GM10266 (cell line): ENCODE measurements around the gene OAS1.

Experiments
- DNase-seq: peaks from one replicate; pipeline ENCODE4 v3.0.0; 2012; ENCODE audit errors: extremely low spot score
- CTCF ChIP-seq: IDR thresholded peaks from 2 replicates; pipeline ENCODE4 v1.5.1; 2012; ENCODE audit warnings: mild to moderate bottlenecking, low read depth; ENCODE audit not compliant: control insufficient read depth, insufficient read depth; ENCODE audit errors: missing control alignments

The OAS1 gene

DNA sequence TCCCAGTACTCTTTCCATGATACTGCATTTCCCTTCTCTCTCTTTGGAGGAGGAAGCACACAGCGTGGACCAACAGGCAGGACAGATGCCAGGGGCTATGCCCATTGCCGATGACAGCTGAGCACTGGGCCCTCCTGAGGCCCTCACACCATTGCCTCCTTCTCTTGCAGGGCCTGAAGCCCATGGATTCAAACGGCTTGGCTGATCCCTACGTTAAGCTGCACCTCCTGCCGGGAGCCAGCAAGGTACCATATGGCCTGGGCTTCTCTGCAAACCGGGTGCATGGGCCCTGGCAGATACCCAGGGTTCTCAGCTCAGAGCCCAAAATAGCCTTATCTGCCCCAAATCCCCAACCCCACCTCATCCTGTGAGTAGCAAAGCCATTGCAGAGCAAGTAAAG lies 25.2 kb upstream of the OAS1 start:
- TF ChIP-seq CTCF, result no peak
- no peak for DNase-seq

DNA sequence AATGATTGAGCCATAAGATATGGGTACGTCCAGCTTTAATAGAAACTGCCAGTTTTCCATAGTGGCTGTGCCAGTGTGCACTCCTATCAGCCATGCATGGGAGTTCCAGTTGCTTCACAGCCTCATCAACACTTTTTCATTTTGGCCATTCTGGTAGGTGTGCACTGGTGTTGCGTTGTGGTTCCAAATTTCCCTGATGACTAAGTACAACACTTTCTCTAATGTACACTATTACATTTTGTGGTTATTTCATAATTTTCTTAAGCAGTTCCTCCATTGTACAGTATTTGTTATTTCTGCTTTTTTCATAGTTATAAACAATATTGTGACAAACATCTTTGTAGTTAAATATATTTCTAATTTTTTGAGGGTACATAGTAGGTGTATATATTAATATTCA lies 21.5 kb upstream of the OAS1 start:
- DNase-seq, result no peak
- TF ChIP-seq CTCF, result no peak

- no peak for DNase-seq
- no peak for TF ChIP-seq CTCF
Measured at GRCh38 chr12:112887550-112887949, 19.2 kb upstream of the OAS1 start.

DNA sequence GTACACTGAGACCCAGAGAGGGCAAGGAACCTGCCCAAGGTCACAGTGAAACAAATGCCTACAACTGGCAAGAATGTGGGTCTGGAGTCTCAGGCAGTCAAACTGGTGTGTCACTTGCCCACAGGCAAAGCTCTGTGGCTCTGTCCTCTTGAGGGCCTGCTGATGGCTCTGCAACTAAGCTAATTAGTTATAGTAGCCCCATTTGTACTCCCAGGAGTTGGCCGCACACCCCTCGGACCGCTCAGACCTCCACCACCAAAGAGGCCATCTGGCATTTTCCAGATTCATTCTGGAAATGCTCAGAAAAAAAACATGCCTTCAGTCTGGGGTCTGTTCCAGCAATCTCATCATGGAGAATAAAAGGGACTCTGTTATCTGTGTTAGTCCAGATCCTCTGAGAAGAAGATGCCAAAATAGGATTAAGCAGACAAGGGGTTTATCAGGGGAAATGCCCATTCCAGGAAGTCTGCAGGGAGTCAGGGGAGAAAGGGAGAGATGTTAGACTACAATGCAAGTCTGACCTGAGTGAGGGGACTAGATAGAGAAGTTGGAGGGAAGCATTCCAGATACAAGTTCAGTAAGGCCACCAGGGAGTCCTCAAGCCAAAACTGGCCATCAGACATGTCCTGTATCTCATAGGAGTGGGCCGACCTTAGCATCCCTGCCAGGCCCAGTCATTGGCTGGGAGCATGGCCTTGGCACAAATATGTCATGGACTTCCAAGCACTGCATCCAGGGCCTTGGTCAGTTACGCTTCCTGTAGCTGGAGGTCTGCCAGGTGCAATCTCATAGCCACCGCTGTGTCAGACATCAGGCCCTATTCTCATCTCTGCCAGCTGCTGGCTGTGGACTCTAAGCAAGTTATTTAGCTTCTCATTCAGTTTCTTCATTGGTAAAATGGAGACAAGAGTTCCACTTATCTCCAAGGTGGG lies 15.4 kb upstream of the OAS1 start:
- TF ChIP-seq CTCF, result no peak
- no peak for DNase-seq

GRCh38 chr12:112892856-112893255 lies 13.9 kb upstream of the OAS1 start:
- no peak for TF ChIP-seq CTCF
- no peak for DNase-seq

DNA sequence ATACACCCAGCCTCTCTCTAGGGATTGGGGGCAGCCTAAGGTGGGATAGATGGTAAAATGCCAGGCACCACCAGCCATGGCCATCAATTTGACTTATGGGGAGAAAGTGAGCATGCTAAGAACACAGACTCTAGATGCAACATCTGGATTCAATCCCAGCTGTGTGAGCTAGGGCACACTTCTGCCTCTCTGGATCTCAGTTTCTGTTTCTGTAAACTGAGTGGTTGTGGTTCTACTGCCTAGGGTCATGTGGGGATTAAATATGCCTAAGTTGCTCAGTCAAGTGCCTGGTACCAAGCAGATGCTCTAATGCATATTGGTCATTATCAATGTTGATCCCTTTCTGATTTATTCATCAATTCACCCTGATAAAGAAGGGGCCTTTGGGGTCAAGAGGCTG lies 12.6 kb upstream of the OAS1 start:
- no peak for DNase-seq
- TF ChIP-seq CTCF, result no peak

GRCh38 chr12:112898380-112898779 lies 8.4 kb upstream of the OAS1 start:
- no peak for TF ChIP-seq CTCF
- DNase-seq, result no peak
